H1 (cell line): ENCODE data around the gene INAVA. TPM values are rescaled to one million over a fixed set of nuclear protein-coding genes. Genes with fewer than 3 reads are reported as not detected.

Experiments used
- CTCF ChIA-PET: fragments of 300-600 bp; sonication (Branson Sonifier 250); formaldehyde crosslinking; loops from one replicate; lab custom pipeline; 2021; ENCODE audit not compliant: partially characterized antibody; lab: Charles Lee
- POLR2A ChIA-PET: fragments of 300-600 bp; sonication (Branson Sonifier 250); formaldehyde crosslinking; loops from one replicate; lab custom pipeline; 2021; ENCODE audit warnings: inconsistent platforms; ENCODE audit not compliant: partially characterized antibody; lab: Charles Lee
- DNase-seq, 2 experiments: peaks; one replicate each; pipeline versions ENCODE4 v3.0.0 to v3.0.0-alpha.2; 2010 to 2022; ENCODE audit warnings: low spot score in 2 of 2, low read depth in 1 of 2, mixed read lengths in 1 of 2
- FAIRE-seq: peaks from 2 replicates; lab custom pipeline; 2011; peaks lifted over from hg19 to GRCh38; lab: Jason Lieb, UNC
- H2AFZ ChIP-seq: 2 replicates; pipeline ENCODE4 v1.8.1; 2012; ENCODE audit warnings: low read length, inconsistent platforms
- H2AK5ac ChIP-seq: 2 replicates; pipeline ENCODE4 v1.6.1; 2013; ENCODE audit warnings: low read depth, low read length
- H2BK120ac ChIP-seq: replicated peaks from 2 replicates; pipeline ENCODE3; 2013; ENCODE audit warnings: low read depth, low read length, inconsistent platforms
- H2BK12ac ChIP-seq: 2 replicates; pipeline ENCODE4 v1.6.1; 2013; ENCODE audit warnings: low read depth, low read length
- H2BK15ac ChIP-seq: 2 replicates; pipeline ENCODE4 v1.6.1; 2013; ENCODE audit warnings: low read length
- H2BK20ac ChIP-seq: 2 replicates; pipeline ENCODE4 v1.6.1; 2013; ENCODE audit warnings: low read length
- H2BK5ac ChIP-seq: 2 replicates; pipeline ENCODE4 v1.6.1; 2013; ENCODE audit warnings: low read depth, low read length
- H3K14ac ChIP-seq: 2 replicates; pipeline ENCODE4 v1.6.1; 2013; ENCODE audit warnings: inconsistent platforms; ENCODE audit not compliant: insufficient read length
- H3K18ac ChIP-seq: 2 replicates; pipeline ENCODE4 v1.6.1; 2013; ENCODE audit warnings: low read length; ENCODE audit errors: extremely low read depth
- H3K23ac ChIP-seq: 2 replicates; pipeline ENCODE4 v1.6.1; 2013; ENCODE audit warnings: inconsistent platforms; ENCODE audit not compliant: insufficient read length
- H3K23me2 ChIP-seq: 2 replicates; pipeline ENCODE4 v1.6.1; 2013; ENCODE audit warnings: low read depth, low read length
- H3K27ac ChIP-seq: 2 replicates; pipeline ENCODE4 v1.6.1; 2011; ENCODE audit warnings: low read depth, low read length, inconsistent platforms
- H3K27me3 ChIP-seq, 4 experiments: replicated peaks in 1 of 4; 1 replicate in 1 of 4; 2 replicates in 3 of 4; pipeline versions ENCODE4 v1.6.1 to v1.8.1; 2011 to 2013; ENCODE audit warnings: low read length in 3 of 4, mild to moderate bottlenecking in 3 of 4, inconsistent platforms in 2 of 4, mixed read lengths in 2 of 4, moderate library complexity in 1 of 4; ENCODE audit not compliant: control insufficient read depth in 3 of 4, insufficient read depth in 3 of 4; ENCODE audit errors: extremely low read depth in 1 of 4
- H3K36me3 ChIP-seq, 4 experiments: 2 replicates each; pipeline versions ENCODE4 v1.6.1 to v1.8.1; 2011 to 2013; ENCODE audit warnings: mild to moderate bottlenecking in 4 of 4, low read length in 3 of 4, moderate library complexity in 2 of 4, control low read depth in 1 of 4, inconsistent platforms in 1 of 4; ENCODE audit not compliant: insufficient read depth in 4 of 4, control insufficient read depth in 2 of 4
- H3K4ac ChIP-seq: replicated peaks from 2 replicates; pipeline ENCODE3; 2013; ENCODE audit warnings: low read length, low read depth, mixed read lengths, inconsistent platforms; ENCODE audit not compliant: insufficient read length
- H3K4me1 ChIP-seq, 4 experiments: replicated peaks in 1 of 4; 1 replicate in 1 of 4; 2 replicates in 3 of 4; pipeline versions ENCODE4 v1.6.1 to v1.8.1; 2011 to 2013; ENCODE audit warnings: low read length in 3 of 4, inconsistent platforms in 2 of 4, mixed read lengths in 1 of 4; ENCODE audit not compliant: insufficient read depth in 4 of 4, control insufficient read depth in 3 of 4
- H3K4me2 ChIP-seq, 2 experiments: 2 replicates each; pipeline versions ENCODE4 v1.6.1 to v1.8.1; 2011 to 2013; ENCODE audit warnings: low read depth in 2 of 2, low read length in 2 of 2, control low read depth in 1 of 2, inconsistent platforms in 1 of 2, mild to moderate bottlenecking in 1 of 2; ENCODE audit not compliant: insufficient read depth in 1 of 2
- H3K4me3 ChIP-seq, 4 experiments: fragments of 200-600, 300-600 bp in 1 of 4; sonication (generic), shearing (Covaris generic), sonication (Bioruptor Twin) in 1 of 4; 2 replicates each; pipeline versions ENCODE4 v1.5.1 to v1.8.1; 2011 to 2016; ENCODE audit warnings: low read length in 4 of 4, low read depth in 3 of 4, control low read depth in 2 of 4, inconsistent platforms in 2 of 4, mild to moderate bottlenecking in 2 of 4, mixed read lengths in 1 of 4, moderate library complexity in 1 of 4; ENCODE audit not compliant: insufficient read depth in 2 of 4; ENCODE audit errors: extremely low read depth in 1 of 4
- H3K56ac ChIP-seq: replicated peaks from 2 replicates; pipeline ENCODE3; 2013; ENCODE audit warnings: low read depth, mild to moderate bottlenecking, mixed read lengths, low read length, inconsistent platforms; ENCODE audit not compliant: insufficient read length
- H3K79me1 ChIP-seq: 2 replicates; pipeline ENCODE4 v1.6.1; 2013; ENCODE audit warnings: low read depth, low read length, control low read depth
- H3K79me2 ChIP-seq, 2 experiments: 2 replicates each; pipeline versions ENCODE4 v1.6.1 to v1.8.1; 2012 to 2013; ENCODE audit warnings: low read length in 2 of 2, mild to moderate bottlenecking in 2 of 2, inconsistent platforms in 1 of 2; ENCODE audit not compliant: insufficient read depth in 2 of 2, control insufficient read depth in 1 of 2
- H3K9ac ChIP-seq, 4 experiments: replicated peaks in 1 of 4; 1 replicate in 1 of 4; 2 replicates in 3 of 4; pipeline versions ENCODE4 v1.6.1 to v1.8.1; 2011 to 2013; ENCODE audit warnings: low read depth in 3 of 4, low read length in 3 of 4, control low read depth in 2 of 4, mild to moderate bottlenecking in 2 of 4, moderate library complexity in 2 of 4, inconsistent platforms in 1 of 4; ENCODE audit errors: extremely low read depth in 1 of 4
- H3K9me3 ChIP-seq, 2 experiments: 2 replicates each; pipeline versions ENCODE4 v1.6.1 to v1.8.1; 2012 to 2013; ENCODE audit warnings: mild to moderate bottlenecking in 2 of 2, moderate library complexity in 2 of 2, control low read depth in 1 of 2, inconsistent platforms in 1 of 2, low read depth in 1 of 2, low read length in 1 of 2, mixed read lengths in 1 of 2; ENCODE audit not compliant: insufficient read depth in 2 of 2
- H4K20me1 ChIP-seq, 2 experiments: replicated peaks in 1 of 2; 2 replicates each; pipeline versions ENCODE3 to v1.8.1; 2011 to 2013; ENCODE audit warnings: inconsistent platforms in 2 of 2, low read length in 2 of 2, mild to moderate bottlenecking in 1 of 2; ENCODE audit not compliant: insufficient read depth in 2 of 2, control insufficient read depth in 1 of 2
- H4K5ac ChIP-seq: 2 replicates; pipeline ENCODE4 v1.6.1; 2013; ENCODE audit warnings: low read length, low read depth, mixed read lengths, inconsistent platforms; ENCODE audit not compliant: insufficient read length
- H4K8ac ChIP-seq: 2 replicates; pipeline ENCODE4 v1.8.0; 2013; ENCODE audit warnings: mild to moderate bottlenecking, moderate library complexity, low read length, inconsistent platforms; ENCODE audit not compliant: insufficient read depth; ENCODE audit errors: extremely low read depth
- H4K91ac ChIP-seq: replicated peaks from 2 replicates; pipeline ENCODE3; 2013; ENCODE audit warnings: low read length, mixed read lengths, inconsistent platforms; ENCODE audit not compliant: insufficient read length
- ASH2L ChIP-seq: fragments of 200-600, 300-600 bp; sonication (generic); IDR thresholded peaks from one replicate; pipeline ENCODE4 v1.7.1; 2017; ENCODE audit warnings: low read length
- BACH1 ChIP-seq: IDR thresholded peaks from 2 replicates; pipeline ENCODE4 v1.6.1; 2012; ENCODE audit warnings: low read length, improper control_type of control experiment
- CHD2 ChIP-seq: IDR thresholded peaks from 2 replicates; pipeline ENCODE4 v1.6.1; 2012; ENCODE audit warnings: low read length, improper control_type of control experiment
- EGR1 ChIP-seq: IDR thresholded peaks from 2 replicates; pipeline ENCODE4 v1.6.1; 2011; ENCODE audit warnings: low read depth, low read length, borderline replicate concordance
- EP300 ChIP-seq, 2 experiments: IDR thresholded peaks; 1 replicate in 1 of 2; 2 replicates in 1 of 2; pipeline ENCODE4 v1.6.1; 2011 to 2012; ENCODE audit warnings: low read depth in 2 of 2, low read length in 2 of 2, mild to moderate bottlenecking in 2 of 2, borderline replicate concordance in 1 of 2, inconsistent platforms in 1 of 2, moderate library complexity in 1 of 2
- FOSL1 ChIP-seq: IDR thresholded peaks from 2 replicates; pipeline ENCODE4 v1.6.1; 2011; ENCODE audit warnings: mild to moderate bottlenecking, low read depth, low read length, moderate library complexity; ENCODE audit not compliant: insufficient read depth
- SP2 ChIP-seq: IDR thresholded peaks from 2 replicates; pipeline ENCODE4 v1.6.1; 2012; ENCODE audit warnings: mild to moderate bottlenecking, low read length, inconsistent platforms
- SRF ChIP-seq: IDR thresholded peaks from 2 replicates; pipeline ENCODE4 v1.6.1; 2011; ENCODE audit warnings: mild to moderate bottlenecking, low read depth, low read length, moderate library complexity
- TBP ChIP-seq: IDR thresholded peaks from 2 replicates; pipeline ENCODE4 v1.6.1; 2011; ENCODE audit warnings: low read depth, low read length, improper control_type of control experiment
- TCF12 ChIP-seq: IDR thresholded peaks from 2 replicates; pipeline ENCODE4 v1.6.1; 2011; ENCODE audit warnings: low read depth, mild to moderate bottlenecking, low read length
- WGBS, 2 experiments: shearing (Covaris generic) in 1 of 2; methylation state at CpG; one replicate each; pipeline versions ENCODE4 v1.1.6 to v1.1.7; 2013 to 2015; ENCODE audit warnings: low lambda C conversion rate in 2 of 2, mixed read lengths in 2 of 2, inconsistent platforms in 1 of 2, low coverage in 1 of 2, missing lambda C conversion rate in 1 of 2; ENCODE audit not compliant: insufficient replicate concordance in 2 of 2, insufficient coverage in 1 of 2, insufficient read length in 1 of 2; ENCODE audit errors: extremely low coverage in 1 of 2, missing lambda C conversion rate in 1 of 2; 5-methylcytosine and 5-hydroxymethylcytosine counted together
- polyA plus RNA-seq, 7 experiments: library from polyadenylated mRNA; depleted of rRNA in 3 of 7; stranded (reverse) in 5 of 7; unstranded in 2 of 7; fragments of >200 nt in 5 of 7; fragments of 200-250 nt in 2 of 7; gene quantifications; 1 replicate in 5 of 7; 2 replicates in 1 of 7; 4 replicates in 1 of 7; pipeline versions ENCODE4 v1.2.1 to v1.2.3, GENCODE V29; 2011 to 2013; ENCODE audit warnings: missing spikeins in 2 of 7, mixed read lengths in 2 of 7
- total RNA-seq: library from RNA; stranded (reverse); fragmentation: NEBNext Ultra II Directional; extraction: Animal tissue kit (Norgen Biotek cat#: 25700); gene quantifications from 2 replicates; pipeline ENCODE4 v1.2.1, GENCODE V29; 2021

INAVA gene
- total and polyA plus RNA-seq, 2 of the 8 experiments (the other 6 are each of a cell fraction or from before 2014, with no cell fraction given): 46.8 to 49.3 TPM

GRCh38 chr1:200890818-200891773, 3.6 kb upstream of the INAVA start:
- H3K9ac ChIP-seq: peak overlapping the region; percentile 92 to 98 (median 95)
- H2AK5ac ChIP-seq: peak overlapping the region; percentile 33; the same call in 1 of the 2 replicates
- H3K4me2 ChIP-seq: peak overlapping the region; percentile 79 to 95
- no peaks in the 10 kb centered on the region for H3K9me3 ChIP-seq
- peak overlapping the region; percentile 79 for H4K5ac ChIP-seq
- peaks cover 15 to 49% (median 34%) of the 10 kb centered on the region in 4 experiments for H3K4me1 ChIP-seq
- no peak overlapping the region for H2BK20ac ChIP-seq
- peak overlapping the region; percentile 98 for H3K18ac ChIP-seq
- H2BK15ac ChIP-seq: no peak overlapping the region; the same call in 1 of the 2 replicates
- CTCF ChIA-PET: interaction anchor here (0.6 to 8.6 kb wide), 17 partner anchors 11 to 269 kb away, joined by 3 to 47 read pairs (median 5); partner anchors contain the start of gene GPR25
- H4K20me1 ChIP-seq: peaks cover 2 to 7% of the 10 kb centered on the region in 2 experiments
- peaks cover 7% of the 10 kb centered on the region for H3K79me1 ChIP-seq
- peaks cover 3 to 41% of the 10 kb centered on the region in 2 experiments for H3K79me2 ChIP-seq
- 3% methylated on average over 50 of the region's 72 CpGs; no CpG with 5 or more reads in 1 of the 2 experiments for WGBS, 2 experiments
- H4K91ac ChIP-seq: peak overlapping the region; percentile 98
- H2BK120ac ChIP-seq: peak overlapping the region; percentile 91
- no peaks in the 10 kb centered on the region for H3K27me3 ChIP-seq
- no peak overlapping the region for H3K14ac ChIP-seq
- no peak overlapping the region for H3K23ac ChIP-seq
- peak overlapping the region; percentile 82 for H2BK12ac ChIP-seq
- H3K36me3 ChIP-seq: no peaks in the 10 kb centered on the region
- H4K8ac ChIP-seq: peak overlapping the region; percentile 99
- DNase-seq: peak in 1 of 2 experiments; percentile 86
- peak overlapping the region; percentile 67 to 90 (median 75) for H3K4me3 ChIP-seq
- peaks cover 8% of the 10 kb centered on the region for H3K23me2 ChIP-seq
- peak overlapping the region; percentile 91 for H3K56ac ChIP-seq
- peak overlapping the region; percentile 99 for H3K27ac ChIP-seq
- no peak for FAIRE-seq
- H3K4ac ChIP-seq: no peak overlapping the region
- H2BK5ac ChIP-seq: peak overlapping the region; percentile 97
- POLR2A ChIA-PET: interaction anchor here (0.6 to 11.2 kb wide), 31 partner anchors 12 to 526 kb away, joined by 3 to 208 read pairs (median 4); partner anchors contain the start of genes DDX59, GPR25, KIF14 and KIF21B
- H2AFZ ChIP-seq: no peak overlapping the region
- TF ChIP-seq TCF12 (no peak), BACH1 (peak; percentile 14; the same call in 1 of the 2 replicates), SRF (no peak), FOSL1 (no peak), CHD2 (no peak), SP2 (no peak), TBP (peak; percentile 67), EP300 (IDR thresholded peaks at IDR 0.05; ENCODE audit: borderline replicate concordance in 1 of 2, low read depth in 2 of 2, low read length in 2 of 2) (peak in 1 of 2 experiments; percentile 96; a peak in 2 of 3 replicates), EGR1 (0 out of 2 replicates have a peak, but pooled peaks have one; percentile 6), ASH2L (peak; percentile 52)
